Fibroblast of upper back skin (primary cell): ENCODE measurements around the gene CLPTM1L.
"Not testable (repeated sequence)": the region's sequence is repeated elsewhere in the genome, so short reads cannot be mapped to it uniquely, and the experiment has no call there.

Experiments
- DNase-seq: peaks from one replicate; pipeline ENCODE4 v3.0.0-alpha.2; 2013

Gene CLPTM1L

GRCh38 chr5:1311439-1312055, 33.4 kb downstream of the CLPTM1L start:
- DNase-seq, result no peak

GRCh38 chr5:1310118-1310517, 34.8 kb downstream of the CLPTM1L start:
- no peak for DNase-seq

DNA sequence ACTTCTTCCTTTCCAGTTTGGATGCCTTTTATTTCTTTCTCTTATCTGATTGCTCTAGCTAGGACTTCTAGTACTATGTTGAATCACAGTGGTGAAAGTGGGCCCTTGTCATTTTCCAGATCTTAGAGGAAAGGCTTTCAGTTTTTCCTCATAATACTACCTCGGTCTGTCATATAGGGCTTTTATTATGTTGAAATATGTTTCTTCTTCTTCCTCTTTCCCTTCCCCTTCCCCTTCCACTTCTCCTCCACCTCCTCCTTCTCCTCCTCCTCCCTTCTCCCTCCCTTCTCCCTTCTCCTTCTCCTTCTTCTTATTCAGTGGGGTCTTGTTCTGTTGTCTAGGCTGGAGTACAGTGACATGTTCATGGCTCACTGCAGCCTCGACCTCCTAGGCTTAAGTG, 40.9 kb downstream of the CLPTM1L start:
- no peak for DNase-seq

DNA sequence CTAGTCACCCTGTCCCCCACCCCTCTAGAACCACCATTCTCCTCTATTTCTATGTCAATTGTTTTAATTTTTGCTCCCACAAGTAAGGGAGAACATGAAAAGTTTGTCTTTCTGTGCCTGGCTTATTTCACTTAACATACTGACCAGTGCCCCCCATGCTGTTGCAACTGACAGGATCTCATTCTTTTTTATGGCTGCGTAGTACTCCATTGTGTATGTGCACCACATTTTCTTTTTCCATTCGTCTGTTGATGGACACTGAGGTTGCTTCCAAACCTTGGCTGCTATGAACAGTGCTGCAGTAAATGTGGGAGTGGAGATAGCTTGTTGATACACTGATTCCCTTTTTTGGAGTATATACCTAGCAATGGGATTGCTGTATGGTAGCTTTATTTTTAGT, 42.6 kb downstream of the CLPTM1L start:
- no peak for DNase-seq

- DNase-seq, result no peak
These were observed 44.3 kb downstream of the CLPTM1L start for GRCh38 chr5:1300581-1301083.

- no peak for DNase-seq
These were observed 44.9 kb downstream of the CLPTM1L start for GRCh38 chr5:1299961-1300360.

DNA sequence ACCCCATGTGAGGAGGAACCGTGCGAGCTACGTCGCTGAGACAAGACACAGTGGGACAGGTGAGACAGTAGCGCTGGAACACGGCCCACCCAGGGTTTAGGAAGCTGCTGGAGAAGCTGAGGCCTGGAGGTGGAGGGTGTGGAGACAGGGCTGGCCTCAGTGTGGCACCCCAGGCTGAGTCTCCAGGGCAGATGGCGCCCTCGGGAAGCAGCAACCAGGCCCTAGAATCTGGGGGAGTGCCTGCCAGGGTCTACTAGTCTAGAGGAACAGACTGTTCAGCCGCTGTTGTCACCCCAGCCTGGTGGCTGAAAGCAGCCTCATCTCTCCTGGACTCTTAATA, 45.4 kb downstream of the CLPTM1L start:
- no peak for DNase-seq

DNA sequence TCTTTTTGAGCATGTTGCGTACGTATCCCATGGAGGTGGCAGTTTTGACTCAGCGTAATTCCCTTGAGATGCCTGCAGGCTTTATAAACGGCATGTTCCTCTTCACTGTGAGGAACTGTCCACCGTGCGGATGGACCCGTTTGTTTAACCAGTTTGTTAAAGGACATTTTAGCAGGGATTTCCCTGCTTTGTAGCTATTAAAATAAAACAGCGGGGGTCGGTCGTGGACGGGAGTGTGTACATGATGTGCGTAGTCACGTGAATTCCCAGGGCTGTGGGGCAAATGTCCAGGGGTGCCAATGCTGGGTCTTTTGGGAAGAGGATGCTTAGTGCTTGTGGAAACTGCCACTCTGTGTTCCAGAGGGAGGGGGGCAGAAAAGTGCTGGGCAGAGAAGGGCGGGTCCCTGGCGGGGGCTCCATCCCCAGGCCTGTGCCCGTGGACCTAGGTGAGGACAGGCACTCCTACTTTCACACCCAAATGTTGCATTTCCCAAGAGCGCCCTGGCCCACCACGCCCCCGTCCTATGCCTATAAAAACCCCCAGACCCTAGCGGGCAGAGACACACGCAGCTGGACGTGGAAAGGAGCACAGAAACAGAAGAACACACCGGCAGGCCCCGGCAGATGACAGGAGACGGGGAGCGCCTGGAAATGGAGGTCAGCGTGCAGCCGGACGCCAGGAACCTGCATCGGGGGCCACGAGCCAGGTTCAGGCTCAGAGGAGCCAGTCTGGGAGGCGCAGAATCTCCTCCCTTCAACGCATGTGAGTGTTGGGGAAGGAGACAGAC, 46.0 kb downstream of the CLPTM1L start:
- no peak for DNase-seq

DNA sequence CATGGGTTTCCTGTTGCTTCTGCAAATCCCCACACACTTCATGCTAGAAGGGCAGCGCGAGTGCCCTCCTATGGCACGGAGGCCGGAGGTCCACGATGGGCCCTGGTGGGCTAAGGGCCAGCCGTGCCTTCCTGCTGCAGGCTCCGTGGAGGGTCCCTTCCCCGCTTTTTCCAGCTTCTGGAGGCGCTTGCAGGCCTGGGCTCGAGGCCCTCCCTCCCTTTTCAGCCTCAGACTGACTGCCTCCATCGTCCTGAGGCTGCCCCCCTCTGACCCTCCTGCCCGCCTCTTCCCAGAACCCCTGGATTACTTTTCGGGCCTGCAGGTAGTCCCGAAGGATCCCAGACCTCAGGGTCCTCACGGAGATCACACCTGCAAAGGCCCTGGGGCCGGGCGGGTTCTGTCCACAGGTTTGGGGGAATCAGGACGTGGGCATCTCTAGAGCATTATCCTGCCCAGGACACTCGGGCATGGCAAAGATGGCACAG, 46.8 kb downstream of the CLPTM1L start:
- no peak for DNase-seq

GRCh38 chr5:1297243-1297642, 47.7 kb downstream of the CLPTM1L start:
- DNase-seq, result no peak

DNA sequence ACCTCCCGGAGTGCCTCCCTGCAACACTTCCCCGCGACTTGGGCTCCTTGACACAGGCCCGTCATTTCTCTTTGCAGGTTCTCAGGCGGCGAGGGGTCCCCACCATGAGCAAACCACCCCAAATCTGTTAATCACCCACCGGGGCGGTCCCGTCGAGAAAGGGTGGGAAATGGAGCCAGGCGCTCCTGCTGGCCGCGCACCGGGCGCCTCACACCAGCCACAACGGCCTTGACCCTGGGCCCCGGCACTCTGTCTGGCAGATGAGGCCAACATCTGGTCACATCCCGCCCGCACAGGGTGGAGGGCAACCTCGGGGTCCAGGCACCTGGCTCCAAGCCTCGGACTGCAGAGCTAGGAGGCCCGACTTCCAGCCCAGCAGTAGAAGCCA, 49.3 kb downstream of the CLPTM1L start:
- no peak for DNase-seq

GRCh38 chr5:1294835-1295649, 49.9 kb downstream of the CLPTM1L start, which contains the start of gene TERT:
Gene TERT, minus strand, starts transcription at chr5:1295068. Its CDS starts 79 bp downstream, at chr5:1294989.
- no peak for DNase-seq

- DNase-seq, result no peak
These were observed 50.6 kb downstream of the CLPTM1L start for GRCh38 chr5:1294206-1294834.

DNA sequence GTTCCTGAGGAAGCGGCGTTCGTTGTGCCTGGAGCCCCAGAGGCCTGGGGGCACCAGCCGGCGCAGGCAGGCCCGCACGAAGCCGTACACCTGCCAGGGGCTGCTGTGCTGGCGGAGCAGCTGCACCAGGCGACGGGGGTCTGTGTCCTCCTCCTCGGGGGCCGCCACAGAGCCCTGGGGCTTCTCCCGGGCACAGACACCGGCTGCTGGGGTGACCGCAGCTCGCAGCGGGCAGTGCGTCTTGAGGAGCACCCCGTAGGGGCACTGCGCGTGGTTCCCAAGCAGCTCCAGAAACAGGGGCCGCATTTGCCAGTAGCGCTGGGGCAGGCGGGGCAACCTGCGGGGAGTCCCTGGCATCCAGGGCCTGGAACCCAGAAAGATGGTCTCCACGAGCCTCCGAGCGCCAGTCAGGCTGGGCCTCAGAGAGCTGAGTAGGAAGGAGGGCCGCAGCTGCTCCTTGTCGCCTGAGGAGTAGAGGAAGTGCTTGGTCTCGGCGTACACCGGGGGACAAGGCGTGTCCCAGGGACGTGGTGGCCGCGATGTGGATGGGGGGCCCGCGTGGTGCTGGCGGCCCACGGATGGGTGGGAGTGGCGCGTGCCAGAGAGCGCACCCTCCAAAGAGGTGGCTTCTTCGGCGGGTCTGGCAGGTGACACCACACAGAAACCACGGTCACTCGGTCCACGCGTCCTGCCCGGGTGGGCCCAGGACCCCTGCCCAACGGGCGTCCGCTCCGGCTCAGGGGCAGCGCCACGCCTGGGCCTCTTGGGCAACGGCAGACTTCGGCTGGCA, 51.3 kb downstream of the CLPTM1L start:
- DNase-seq, result no peak

DNA sequence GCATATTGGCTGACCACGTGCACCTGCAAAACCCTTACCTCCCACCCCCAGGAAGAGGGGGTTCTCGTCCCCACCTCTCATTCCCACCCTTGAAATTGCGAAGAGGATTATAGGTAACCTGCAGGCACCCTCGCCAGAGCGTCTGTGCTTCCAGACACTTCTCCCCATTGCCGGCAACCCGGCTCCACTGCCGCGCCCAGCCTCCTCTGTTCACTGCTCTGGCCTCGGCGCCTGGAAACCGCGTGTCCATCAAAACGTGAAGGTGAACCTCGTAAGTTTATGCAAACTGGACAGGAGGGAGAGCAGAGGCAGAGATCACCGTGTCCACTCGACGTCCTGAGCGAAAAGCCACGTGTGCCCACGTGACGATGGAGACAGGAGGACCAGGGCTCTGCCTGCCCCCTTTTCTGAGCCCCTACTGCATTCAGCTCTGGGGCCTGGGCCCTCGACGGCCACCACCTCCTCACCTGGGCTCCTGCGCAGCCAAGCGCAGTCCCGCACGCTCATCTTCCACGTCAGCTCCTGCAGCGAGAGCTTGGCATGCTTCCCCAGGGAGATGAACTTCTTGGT, 52.0 kb downstream of the CLPTM1L start:
- DNase-seq, result no peak

DNA sequence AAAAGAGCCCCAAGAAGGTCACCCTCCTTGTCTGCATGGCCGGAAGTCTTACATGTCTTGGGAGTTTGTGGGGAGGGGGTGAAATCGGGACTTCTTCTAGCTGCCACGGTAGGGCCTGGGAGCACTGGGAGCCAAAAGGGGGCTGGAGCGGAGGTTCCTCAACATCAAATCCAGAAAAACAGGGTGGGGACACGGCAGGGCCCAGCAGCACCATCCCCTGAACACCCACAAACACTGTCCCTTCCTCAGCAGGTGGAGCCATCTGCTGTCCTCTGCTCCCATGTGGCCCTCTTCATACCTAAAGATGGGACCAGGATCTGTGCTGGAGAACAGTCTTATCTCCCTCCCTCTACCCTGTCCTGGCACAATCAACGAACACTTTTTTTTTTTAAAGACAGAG, 52.8 kb downstream of the CLPTM1L start:
- DNase-seq, result no peak

GRCh38 chr5:1291611-1292080, 53.3 kb downstream of the CLPTM1L start:
- DNase-seq, result no peak

- DNase-seq, result not testable (repeated sequence)
These were observed 53.9 kb downstream of the CLPTM1L start for GRCh38 chr5:1290956-1291355.

GRCh38 chr5:1289559-1289958, 55.3 kb downstream of the CLPTM1L start:
- DNase-seq, result not testable (repeated sequence)

GRCh38 chr5:1288439-1289335, 56.2 kb downstream of the CLPTM1L start:
- DNase-seq, result no peak

DNA sequence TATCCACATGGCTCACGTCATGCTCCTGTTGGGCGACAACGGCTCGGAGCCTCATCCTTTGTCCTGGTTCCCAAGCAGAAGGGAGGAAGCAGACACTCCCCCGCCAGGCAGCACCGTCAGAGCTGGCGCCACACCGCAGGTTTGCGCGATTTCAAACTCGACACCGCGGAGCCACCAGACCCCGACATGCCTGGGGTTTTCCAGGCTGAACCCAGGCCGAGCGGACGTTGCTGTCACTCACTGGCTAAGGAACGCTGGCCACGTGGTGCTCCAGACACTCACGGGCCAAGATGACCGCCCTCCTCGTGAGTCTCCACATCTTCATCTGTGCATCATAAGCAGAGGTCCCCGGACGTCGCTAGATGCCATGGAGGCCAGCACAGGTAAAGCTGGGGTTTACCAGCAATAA, 59.0 kb downstream of the CLPTM1L start:
- no peak for DNase-seq
